BJ (cell line): ENCODE data around the gene BATF3. TPM values are rescaled to one million over a fixed set of nuclear protein-coding genes. Genes with fewer than 3 reads are reported as not detected.
A peak's percentile ranks its signal among the peaks of the same experiment; 100 is the strongest.
"Not testable (repeated sequence)": the region's sequence is repeated elsewhere in the genome, so short reads cannot be mapped to it uniquely, and the experiment has no call there.

Source experiments
- CTCF ChIA-PET: fragments of 350-600 bp; formaldehyde crosslinking; extraction: SDS; loops from one replicate; lab custom pipeline; 2021; ENCODE audit warnings: antibody characterized with exemption, inconsistent platforms; lab: Yijun Ruan, JAX
- POLR2A ChIA-PET: fragments of 300-600 bp; sonication (Branson Sonifier 250); formaldehyde crosslinking; extraction: SDS; loops from one replicate; lab custom pipeline; 2021; ENCODE audit warnings: antibody characterized with exemption; lab: Charles Lee
- DNase-seq: peaks from one replicate; pipeline ENCODE4 v3.0.0-alpha.2; 2011; ENCODE audit warnings: low read depth
- H3K27me3 ChIP-seq: 2 replicates; pipeline ENCODE4 v1.6.0; 2011; ENCODE audit warnings: low read length; ENCODE audit not compliant: control insufficient read depth, insufficient read depth
- H3K36me3 ChIP-seq: 2 replicates; pipeline ENCODE4 v1.5.1; 2011; ENCODE audit warnings: low read length; ENCODE audit not compliant: control insufficient read depth, insufficient read depth
- H3K4me3 ChIP-seq: 2 replicates; pipeline ENCODE4 v1.5.1; 2011; ENCODE audit warnings: low read depth, mild to moderate bottlenecking, control low read depth, low read length
- polyA plus RNA-seq: library from polyadenylated mRNA; depleted of rRNA; stranded (reverse); fragments of >200 nt; gene quantifications from 2 replicates; pipeline ENCODE4 v1.2.3, GENCODE V29; 2011
- TF ChIP-seq, protein P1 (sequence below): IDR thresholded peaks from 2 replicates; pipeline ENCODE4 v1.5.1; 2011; ENCODE audit warnings: low read depth, mild to moderate bottlenecking, control low read depth, inconsistent platforms, low read length, moderate library complexity; ENCODE audit not compliant: insufficient read depth

Gene BATF3
- polyA plus RNA-seq, 1 experiment, result 1.7 TPM

DNA sequence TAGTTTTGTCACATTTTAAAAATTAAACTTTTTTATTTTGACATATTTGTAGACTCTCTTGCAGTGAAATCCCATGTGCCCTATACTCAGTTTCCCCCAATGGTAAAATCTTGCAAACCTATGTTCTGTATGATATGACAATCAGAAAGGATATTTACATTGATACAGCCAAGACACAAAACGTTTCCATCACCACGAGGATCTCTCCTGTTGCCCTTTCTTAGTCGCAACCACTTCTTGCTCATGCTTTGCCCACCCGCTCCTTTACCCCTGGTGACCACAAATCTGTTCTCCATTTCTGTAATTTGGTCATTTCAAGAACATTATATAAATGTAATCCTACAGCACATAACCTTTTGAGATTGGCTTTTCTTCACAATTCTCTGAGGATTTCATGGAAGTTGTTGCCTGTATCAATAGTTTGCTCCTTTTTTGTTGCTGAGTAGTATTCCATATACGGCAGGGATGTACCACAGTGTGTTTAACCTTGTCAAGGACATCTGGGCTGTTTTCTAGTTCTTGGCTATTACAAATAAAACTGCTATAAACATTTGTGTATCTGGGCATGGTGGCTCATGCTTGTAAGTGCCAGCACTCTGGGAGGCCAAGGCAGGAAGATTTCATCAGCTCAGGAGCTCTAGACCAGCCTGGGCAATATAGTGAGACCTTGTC is 14.0 kb upstream of the BATF3 start:
- ChIA-PET POLR2A (no interaction called here), CTCF (no interaction called here)
- TF ChIP-seq, protein P1, sequence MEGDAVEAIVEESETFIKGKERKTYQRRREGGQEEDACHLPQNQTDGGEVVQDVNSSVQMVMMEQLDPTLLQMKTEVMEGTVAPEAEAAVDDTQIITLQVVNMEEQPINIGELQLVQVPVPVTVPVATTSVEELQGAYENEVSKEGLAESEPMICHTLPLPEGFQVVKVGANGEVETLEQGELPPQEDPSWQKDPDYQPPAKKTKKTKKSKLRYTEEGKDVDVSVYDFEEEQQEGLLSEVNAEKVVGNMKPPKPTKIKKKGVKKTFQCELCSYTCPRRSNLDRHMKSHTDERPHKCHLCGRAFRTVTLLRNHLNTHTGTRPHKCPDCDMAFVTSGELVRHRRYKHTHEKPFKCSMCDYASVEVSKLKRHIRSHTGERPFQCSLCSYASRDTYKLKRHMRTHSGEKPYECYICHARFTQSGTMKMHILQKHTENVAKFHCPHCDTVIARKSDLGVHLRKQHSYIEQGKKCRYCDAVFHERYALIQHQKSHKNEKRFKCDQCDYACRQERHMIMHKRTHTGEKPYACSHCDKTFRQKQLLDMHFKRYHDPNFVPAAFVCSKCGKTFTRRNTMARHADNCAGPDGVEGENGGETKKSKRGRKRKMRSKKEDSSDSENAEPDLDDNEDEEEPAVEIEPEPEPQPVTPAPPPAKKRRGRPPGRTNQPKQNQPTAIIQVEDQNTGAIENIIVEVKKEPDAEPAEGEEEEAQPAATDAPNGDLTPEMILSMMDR, result no peak
- Histone ChIP-seq H3K4me3 (no peak overlapping the region), H3K36me3 (no peaks in the 10 kb centered on the region), H3K27me3 (no peaks in the 10 kb centered on the region)
- no peak for DNase-seq

DNA sequence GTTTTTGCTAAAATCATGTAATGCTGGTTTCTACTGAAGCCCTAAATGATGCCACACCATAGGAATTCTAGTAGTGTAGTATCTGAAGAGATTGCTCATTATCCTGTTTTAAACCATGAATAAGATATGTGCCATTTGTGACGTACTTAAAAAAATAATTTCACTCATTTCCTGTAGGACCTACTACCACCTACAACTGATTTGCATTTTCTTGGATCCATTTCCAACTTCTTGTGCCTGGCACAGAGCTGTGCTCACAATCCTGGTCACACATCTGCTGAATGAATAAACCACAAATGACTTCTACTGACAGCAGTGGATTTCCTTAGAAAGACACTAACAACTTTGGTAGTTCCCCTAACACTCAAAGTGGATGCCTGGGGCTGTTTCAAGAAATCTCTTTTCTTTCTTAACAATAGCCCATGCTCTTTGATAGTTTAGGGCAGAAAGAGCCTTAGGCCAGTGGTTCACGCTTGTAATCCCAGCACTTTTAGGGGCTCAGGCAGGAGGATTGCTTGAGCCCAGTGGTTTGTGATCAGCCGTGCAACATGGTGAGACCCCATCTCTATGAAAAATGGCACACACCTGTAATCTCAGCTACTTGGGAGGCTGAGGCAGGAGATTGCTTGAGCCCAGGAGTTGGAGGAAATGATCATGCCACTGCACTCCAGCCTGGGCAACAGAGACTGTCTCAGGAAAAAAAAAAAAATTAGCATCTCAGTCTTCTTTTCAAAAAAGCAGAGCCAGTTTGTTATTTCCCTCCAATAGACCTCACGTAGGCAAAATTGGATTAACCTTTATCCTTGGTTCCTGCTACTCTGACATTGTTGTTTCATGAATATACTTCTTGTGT is 13.0 kb upstream of the BATF3 start:
- Histone ChIP-seq H3K4me3 (no peak overlapping the region), H3K36me3 (no peaks in the 10 kb centered on the region), H3K27me3 (no peaks in the 10 kb centered on the region)
- TF ChIP-seq, protein P1, result no peak
- ChIA-PET POLR2A (no interaction called here), CTCF (no interaction called here)
- peak; percentile 40 for DNase-seq

DNA sequence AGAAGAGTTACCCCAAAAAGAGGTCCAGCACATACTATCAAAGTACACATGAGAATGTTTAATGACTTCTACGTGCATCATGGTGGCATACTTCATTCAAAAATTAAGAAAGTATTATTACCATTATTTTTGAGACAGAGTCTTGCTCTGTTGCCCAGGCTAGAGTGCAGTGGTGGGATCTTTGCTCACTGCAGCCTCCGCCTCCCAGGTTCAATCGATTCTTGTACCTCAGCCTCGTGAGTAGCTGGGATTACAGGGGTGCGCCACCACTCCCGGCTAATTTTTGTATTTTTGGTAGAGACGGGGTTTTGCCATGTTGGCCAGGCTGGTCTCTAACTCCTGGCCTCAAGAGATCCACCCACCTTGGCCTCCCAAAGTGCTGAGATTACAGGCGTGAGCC is 12.3 kb upstream of the BATF3 start:
- H3K27me3 ChIP-seq, POLR2A ChIA-PET, H3K36me3 ChIP-seq, H3K4me3 ChIP-seq, DNase-seq: not testable (repeated sequence)
- CTCF ChIA-PET, result interaction anchor here (1.0 kb wide), 1 partner anchor 9 kb away, joined by 3 read pairs; no protein-coding TSS in a partner anchor

DNA sequence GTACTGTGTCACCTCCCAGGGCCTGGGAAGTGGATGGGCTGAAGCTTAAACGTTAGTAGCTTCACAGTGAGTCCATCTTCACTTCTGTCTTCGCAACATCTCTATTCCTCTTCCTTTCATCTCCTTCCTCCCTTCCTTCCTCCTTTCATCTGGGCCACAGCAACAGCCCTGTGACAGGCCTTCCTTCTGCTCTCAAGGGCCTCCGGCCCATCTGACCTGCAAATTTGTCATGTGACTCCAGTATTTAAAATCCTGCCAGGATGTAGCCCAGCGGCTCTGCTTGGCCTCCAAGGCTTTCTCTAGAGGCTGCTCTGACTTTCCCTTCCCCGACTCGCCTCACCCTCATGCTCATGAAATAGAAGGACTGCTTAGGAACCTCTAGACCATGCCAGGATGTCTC is 10.9 kb upstream of the BATF3 start:
- no peak for DNase-seq
- ChIA-PET CTCF (interaction anchor here (0.6 to 1.0 kb wide), 2 partner anchors 12 to 254 kb away, joined by 3 read pairs; no protein-coding TSS in a partner anchor), POLR2A (no interaction called here)

DNA sequence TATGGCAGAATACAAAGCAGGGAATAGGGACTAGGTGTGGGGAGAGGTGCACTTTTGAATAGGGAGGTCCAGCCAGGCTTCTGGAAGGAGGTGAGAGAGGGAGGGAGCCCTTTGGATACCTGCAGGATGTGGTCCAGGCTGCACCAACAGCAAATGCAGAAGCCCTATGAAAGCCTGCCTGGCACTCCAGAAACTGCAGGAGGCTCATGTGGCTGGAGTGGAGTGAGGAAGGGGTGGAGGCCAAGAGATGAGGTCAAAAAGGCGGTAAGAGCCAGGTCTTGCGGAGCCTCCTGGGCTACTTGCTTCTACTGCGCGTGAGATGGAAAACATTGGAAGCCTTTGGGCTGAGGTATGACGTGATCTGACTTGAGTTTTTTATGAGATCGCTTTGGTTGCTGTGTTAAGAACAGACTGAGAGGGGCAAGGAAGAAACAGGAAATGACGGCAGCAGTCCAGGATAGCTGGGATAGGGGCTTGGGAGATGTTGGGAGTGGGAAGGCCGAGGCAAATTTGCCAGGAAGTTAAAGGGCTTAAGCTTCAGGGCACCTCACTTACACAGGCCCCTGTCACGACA is 4.4 kb upstream of the BATF3 start:
- Histone ChIP-seq H3K4me3 (no peak overlapping the region), H3K27me3 (no peaks in the 10 kb centered on the region), H3K36me3 (no peaks in the 10 kb centered on the region)
- ChIA-PET POLR2A (no interaction called here), CTCF (no interaction called here)
- TF ChIP-seq, protein P1, result no peak
- DNase-seq, result no peak

More for the DNA sequence above, 10.9 kb upstream of the BATF3 start:
- no peak overlapping the region for H3K4me3 ChIP-seq
- TF ChIP-seq, protein P1, result no peak
- H3K36me3 ChIP-seq, result no peaks in the 10 kb centered on the region
- H3K27me3 ChIP-seq, result no peaks in the 10 kb centered on the region
